GM23338 (cell line): ENCODE results near the gene COL4A6. TPM values are rescaled to one million over a fixed set of nuclear protein-coding genes. Genes with fewer than 3 reads are reported as not detected.

Experiments
- ATAC-seq: fragments of 200-7000 bp; cut with Tn5 transposase; 3 replicates; pipeline ENCODE4 v1.9.1; 2020
- DNase-seq: peaks from one replicate; pipeline ENCODE4 v3.0.0-alpha.2; 2015; ENCODE audit warnings: low spot score
- H2AFZ ChIP-seq: fragments of 200-600 bp; sonication (generic); 2 replicates; pipeline ENCODE4 v1.8.0; 2016; ENCODE audit warnings: antibody characterized with exemption, mild to moderate bottlenecking, moderate library complexity
- H3F3A ChIP-seq: fragments of 200-600 bp; sonication (generic); replicated peaks from 2 replicates; pipeline ENCODE4 v1.8.0; 2017; ENCODE audit warnings: antibody characterized with exemption, mixed run types, low read depth
- H3K27ac ChIP-seq: fragments of 200-600 bp; sonication (generic); 2 replicates; pipeline ENCODE4 v1.6.1; 2016; ENCODE audit warnings: low read depth
- H3K27me3 ChIP-seq: fragments of 200-600 bp; sonication (generic); 2 replicates; pipeline ENCODE4 v1.8.0; 2016; ENCODE audit warnings: mild to moderate bottlenecking, mixed run types, moderate library complexity; ENCODE audit not compliant: insufficient read depth
- H3K36me3 ChIP-seq: fragments of 200-600 bp; sonication (generic); 2 replicates; pipeline ENCODE4 v1.8.0; 2016; ENCODE audit warnings: mild to moderate bottlenecking; ENCODE audit not compliant: insufficient read depth
- H3K4me1 ChIP-seq: fragments of 200-600 bp; sonication (generic); 2 replicates; pipeline ENCODE4 v1.8.0; 2016; ENCODE audit warnings: mild to moderate bottlenecking, moderate library complexity; ENCODE audit not compliant: insufficient read depth
- H3K4me2 ChIP-seq: fragments of 200-600 bp; sonication (generic); 2 replicates; pipeline ENCODE4 v1.7.1; 2017; ENCODE audit warnings: mixed run types
- H3K4me3 ChIP-seq: fragments of 200-600 bp; sonication (generic); 2 replicates; pipeline ENCODE4 v1.6.1; 2016; ENCODE audit warnings: mixed run types
- H3K79me2 ChIP-seq: fragments of 200-600 bp; sonication (generic); replicated peaks from 2 replicates; pipeline ENCODE4 v1.8.0; 2017; ENCODE audit warnings: mild to moderate bottlenecking; ENCODE audit not compliant: insufficient read depth
- H3K9me2 ChIP-seq: fragments of 200-600 bp; sonication (generic); 2 replicates; pipeline ENCODE4 v1.8.0; 2017; ENCODE audit not compliant: insufficient read depth
- H4K20me1 ChIP-seq: fragments of 200-600 bp; sonication (generic); replicated peaks from 2 replicates; pipeline ENCODE4 v1.8.0; 2017; ENCODE audit warnings: mild to moderate bottlenecking; ENCODE audit not compliant: insufficient read depth
- H3K27ac Mint-ChIP-seq: 2 replicates; pipeline ENCODE4 v1.8.0; 2020; ENCODE audit warnings: inconsistent platforms, mild to moderate bottlenecking, moderate library complexity, mixed read lengths
- H3K27me3 Mint-ChIP-seq: 3 replicates; pipeline ENCODE4 v1.8.0; 2022; ENCODE audit warnings: low read depth, mild to moderate bottlenecking, moderate library complexity, mixed read lengths, inconsistent platforms; ENCODE audit not compliant: insufficient read depth, poor library complexity
- H3K36me3 Mint-ChIP-seq: 3 replicates; pipeline ENCODE4 v1.8.0; 2021; ENCODE audit warnings: low read depth, mild to moderate bottlenecking, inconsistent platforms, moderate library complexity, mixed read lengths
- H3K4me1 Mint-ChIP-seq: 3 replicates; pipeline ENCODE4 v1.8.0; 2020; ENCODE audit warnings: mild to moderate bottlenecking, inconsistent platforms, mixed read lengths
- H3K4me3 Mint-ChIP-seq: 3 replicates; pipeline ENCODE4 v1.8.0; 2021; ENCODE audit warnings: moderate library complexity, mild to moderate bottlenecking, inconsistent platforms, mixed read lengths
- H3K9me3 Mint-ChIP-seq: 3 replicates; pipeline ENCODE4 v1.8.0; 2020; ENCODE audit warnings: moderate library complexity, mild to moderate bottlenecking, inconsistent platforms, mixed read lengths
- CREB1 ChIP-seq: fragments of 250-450 bp; sonication (Bioruptor Pico); IDR thresholded peaks from 2 replicates; pipeline ENCODE4 v1.5.0; 2020; ENCODE audit warnings: low read depth, mild to moderate bottlenecking, moderate library complexity
- ETS1 ChIP-seq: IDR thresholded peaks from 2 replicates; pipeline ENCODE4 v1.6.1; 2016; ENCODE audit warnings: antibody characterized with exemption
- EZH2 ChIP-seq: fragments of 200-600 bp; sonication (generic); IDR thresholded peaks from one replicate; pipeline ENCODE4 v1.8.0; 2017; ENCODE audit warnings: antibody characterized with exemption, mild to moderate bottlenecking, low read depth; ENCODE audit not compliant: unreplicated experiment
- EZH2phosphoT487 ChIP-seq: fragments of 200-600 bp; sonication (generic); IDR thresholded peaks from one replicate; pipeline ENCODE4 v1.8.1; 2018; ENCODE audit warnings: antibody characterized with exemption; ENCODE audit not compliant: unreplicated experiment
- JUNB ChIP-seq: IDR thresholded peaks from one replicate; pipeline ENCODE4 v1.6.1; 2016; ENCODE audit warnings: antibody characterized with exemption; ENCODE audit not compliant: unreplicated experiment
- NANOG ChIP-seq: IDR thresholded peaks from 2 replicates; pipeline ENCODE4 v1.6.1; 2016; ENCODE audit warnings: antibody characterized with exemption, borderline replicate concordance
- POLR2AphosphoS5 ChIP-seq: IDR thresholded peaks from 2 replicates; pipeline ENCODE4 v1.6.1; 2016; ENCODE audit warnings: antibody characterized with exemption, low read depth
- REST ChIP-seq: IDR thresholded peaks from one replicate; pipeline ENCODE4 v1.6.1; 2018; ENCODE audit warnings: antibody characterized with exemption; ENCODE audit not compliant: unreplicated experiment
- STAT1 ChIP-seq: IDR thresholded peaks from one replicate; pipeline ENCODE4 v1.6.1; 2016; ENCODE audit warnings: antibody characterized with exemption; ENCODE audit not compliant: unreplicated experiment
- ZNF114 ChIP-seq: fragments of 250-450 bp; sonication (Bioruptor Pico); IDR thresholded peaks from 2 replicates; pipeline ENCODE4 v1.5.0; 2020; ENCODE audit warnings: mild to moderate bottlenecking, moderate library complexity
- polyA plus RNA-seq: library from polyadenylated mRNA; unstranded; fragments of >200 nt; fragmentation: Nextera tagmentation; extraction: Ambion mirVana; gene quantifications from 2 replicates; pipeline ENCODE4 v1.2.1, GENCODE V29; 2016
- total RNA-seq: library from RNA; depleted of rRNA; stranded (reverse); fragments of >200 nt; shearing (Covaris generic); gene quantifications from 2 replicates; pipeline ENCODE4 v1.2.3, GENCODE V29; 2014
- TF ChIP-seq, protein P1 (sequence below): fragments of 250-450 bp; sonication (Bioruptor Pico); IDR thresholded peaks from 2 replicates; pipeline ENCODE4 v1.5.0; 2020; ENCODE audit warnings: mild to moderate bottlenecking, moderate library complexity
- TF ChIP-seq, protein P2 (sequence below), 2 experiments: fragments of 200-600 bp in 1 of 2; sonication (generic) in 1 of 2; conservative IDR thresholded peaks; 2 replicates each; pipeline versions ENCODE4 v1.5.1 to v1.6.1; 2016 to 2017; ENCODE audit warnings: antibody characterized with exemption in 2 of 2, low read depth in 2 of 2, mild to moderate bottlenecking in 2 of 2, moderate library complexity in 1 of 2

Gene COL4A6
- total and polyA plus RNA-seq, 2 experiments from 2014 or later = 4.1 to 15.2 TPM

GRCh38 chrX:108261549-108262203 lies 176.5 kb downstream of the COL4A6 start:
- H3K4me2 ChIP-seq = no peak overlapping the region
- no peaks in the 10 kb centered on the region for H3K9me2 ChIP-seq
- H3K36me3 ChIP-seq = no peaks in the 10 kb centered on the region
- no peaks in the 10 kb centered on the region for H3K4me1 ChIP-seq
- DNase-seq (no peak), ATAC-seq (no peak)
- H3K27ac ChIP-seq = no peak overlapping the region
- TF ChIP-seq, protein P1, sequence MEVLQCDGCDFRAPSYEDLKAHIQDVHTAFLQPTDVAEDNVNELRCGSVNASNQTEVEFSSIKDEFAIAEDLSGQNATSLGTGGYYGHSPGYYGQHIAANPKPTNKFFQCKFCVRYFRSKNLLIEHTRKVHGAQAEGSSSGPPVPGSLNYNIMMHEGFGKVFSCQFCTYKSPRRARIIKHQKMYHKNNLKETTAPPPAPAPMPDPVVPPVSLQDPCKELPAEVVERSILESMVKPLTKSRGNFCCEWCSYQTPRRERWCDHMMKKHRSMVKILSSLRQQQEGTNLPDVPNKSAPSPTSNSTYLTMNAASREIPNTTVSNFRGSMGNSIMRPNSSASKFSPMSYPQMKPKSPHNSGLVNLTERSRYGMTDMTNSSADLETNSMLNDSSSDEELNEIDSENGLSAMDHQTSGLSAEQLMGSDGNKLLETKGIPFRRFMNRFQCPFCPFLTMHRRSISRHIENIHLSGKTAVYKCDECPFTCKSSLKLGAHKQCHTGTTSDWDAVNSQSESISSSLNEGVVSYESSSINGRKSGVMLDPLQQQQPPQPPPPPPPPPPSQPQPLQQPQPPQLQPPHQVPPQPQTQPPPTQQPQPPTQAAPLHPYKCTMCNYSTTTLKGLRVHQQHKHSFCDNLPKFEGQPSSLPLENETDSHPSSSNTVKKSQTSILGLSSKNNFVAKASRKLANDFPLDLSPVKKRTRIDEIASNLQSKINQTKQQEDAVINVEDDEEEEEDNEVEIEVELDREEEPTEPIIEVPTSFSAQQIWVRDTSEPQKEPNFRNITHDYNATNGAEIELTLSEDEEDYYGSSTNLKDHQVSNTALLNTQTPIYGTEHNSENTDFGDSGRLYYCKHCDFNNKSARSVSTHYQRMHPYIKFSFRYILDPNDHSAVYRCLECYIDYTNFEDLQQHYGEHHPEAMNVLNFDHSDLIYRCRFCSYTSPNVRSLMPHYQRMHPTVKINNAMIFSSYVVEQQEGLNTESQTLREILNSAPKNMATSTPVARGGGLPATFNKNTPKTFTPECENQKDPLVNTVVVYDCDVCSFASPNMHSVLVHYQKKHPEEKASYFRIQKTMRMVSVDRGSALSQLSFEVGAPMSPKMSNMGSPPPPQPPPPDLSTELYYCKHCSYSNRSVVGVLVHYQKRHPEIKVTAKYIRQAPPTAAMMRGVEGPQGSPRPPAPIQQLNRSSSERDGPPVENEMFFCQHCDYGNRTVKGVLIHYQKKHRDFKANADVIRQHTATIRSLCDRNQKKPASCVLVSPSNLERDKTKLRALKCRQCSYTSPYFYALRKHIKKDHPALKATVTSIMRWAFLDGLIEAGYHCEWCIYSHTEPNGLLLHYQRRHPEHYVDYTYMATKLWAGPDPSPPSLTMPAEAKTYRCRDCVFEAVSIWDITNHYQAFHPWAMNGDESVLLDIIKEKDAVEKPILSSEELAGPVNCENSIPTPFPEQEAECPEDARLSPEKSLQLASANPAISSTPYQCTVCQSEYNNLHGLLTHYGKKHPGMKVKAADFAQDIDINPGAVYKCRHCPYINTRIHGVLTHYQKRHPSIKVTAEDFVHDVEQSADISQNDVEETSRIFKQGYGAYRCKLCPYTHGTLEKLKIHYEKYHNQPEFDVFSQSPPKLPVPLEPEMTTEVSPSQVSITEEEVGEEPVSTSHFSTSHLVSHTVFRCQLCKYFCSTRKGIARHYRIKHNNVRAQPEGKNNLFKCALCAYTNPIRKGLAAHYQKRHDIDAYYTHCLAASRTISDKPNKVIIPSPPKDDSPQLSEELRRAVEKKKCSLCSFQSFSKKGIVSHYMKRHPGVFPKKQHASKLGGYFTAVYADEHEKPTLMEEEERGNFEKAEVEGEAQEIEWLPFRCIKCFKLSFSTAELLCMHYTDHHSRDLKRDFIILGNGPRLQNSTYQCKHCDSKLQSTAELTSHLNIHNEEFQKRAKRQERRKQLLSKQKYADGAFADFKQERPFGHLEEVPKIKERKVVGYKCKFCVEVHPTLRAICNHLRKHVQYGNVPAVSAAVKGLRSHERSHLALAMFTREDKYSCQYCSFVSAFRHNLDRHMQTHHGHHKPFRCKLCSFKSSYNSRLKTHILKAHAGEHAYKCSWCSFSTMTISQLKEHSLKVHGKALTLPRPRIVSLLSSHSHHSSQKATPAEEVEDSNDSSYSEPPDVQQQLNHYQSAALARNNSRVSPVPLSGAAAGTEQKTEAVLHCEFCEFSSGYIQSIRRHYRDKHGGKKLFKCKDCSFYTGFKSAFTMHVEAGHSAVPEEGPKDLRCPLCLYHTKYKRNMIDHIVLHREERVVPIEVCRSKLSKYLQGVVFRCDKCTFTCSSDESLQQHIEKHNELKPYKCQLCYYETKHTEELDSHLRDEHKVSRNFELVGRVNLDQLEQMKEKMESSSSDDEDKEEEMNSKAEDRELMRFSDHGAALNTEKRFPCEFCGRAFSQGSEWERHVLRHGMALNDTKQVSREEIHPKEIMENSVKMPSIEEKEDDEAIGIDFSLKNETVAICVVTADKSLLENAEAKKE (CRISPR knock-in tag) = no peak
- TF ChIP-seq ZNF114 (CRISPR knock-in tag) (no peak), ETS1 (no peak), REST (no peak), EZH2 (no peak), CREB1 (no peak), JUNB (no peak), POLR2AphosphoS5 (no peak), STAT1 (no peak), EZH2phosphoT487 (no peak), NANOG (no peak)
- TF ChIP-seq, protein P2, sequence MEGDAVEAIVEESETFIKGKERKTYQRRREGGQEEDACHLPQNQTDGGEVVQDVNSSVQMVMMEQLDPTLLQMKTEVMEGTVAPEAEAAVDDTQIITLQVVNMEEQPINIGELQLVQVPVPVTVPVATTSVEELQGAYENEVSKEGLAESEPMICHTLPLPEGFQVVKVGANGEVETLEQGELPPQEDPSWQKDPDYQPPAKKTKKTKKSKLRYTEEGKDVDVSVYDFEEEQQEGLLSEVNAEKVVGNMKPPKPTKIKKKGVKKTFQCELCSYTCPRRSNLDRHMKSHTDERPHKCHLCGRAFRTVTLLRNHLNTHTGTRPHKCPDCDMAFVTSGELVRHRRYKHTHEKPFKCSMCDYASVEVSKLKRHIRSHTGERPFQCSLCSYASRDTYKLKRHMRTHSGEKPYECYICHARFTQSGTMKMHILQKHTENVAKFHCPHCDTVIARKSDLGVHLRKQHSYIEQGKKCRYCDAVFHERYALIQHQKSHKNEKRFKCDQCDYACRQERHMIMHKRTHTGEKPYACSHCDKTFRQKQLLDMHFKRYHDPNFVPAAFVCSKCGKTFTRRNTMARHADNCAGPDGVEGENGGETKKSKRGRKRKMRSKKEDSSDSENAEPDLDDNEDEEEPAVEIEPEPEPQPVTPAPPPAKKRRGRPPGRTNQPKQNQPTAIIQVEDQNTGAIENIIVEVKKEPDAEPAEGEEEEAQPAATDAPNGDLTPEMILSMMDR (conservative IDR thresholded peaks at IDR 0.05; ENCODE audit: low read depth in 2 of 2) = no peak
- H3K79me2 ChIP-seq = no peaks in the 10 kb centered on the region
- H4K20me1 ChIP-seq = no peaks in the 10 kb centered on the region
- H3K4me3 Mint-ChIP-seq = no peak overlapping the region
- no peak overlapping the region for H3K4me3 ChIP-seq
- no peaks in the 10 kb centered on the region for H3K27me3 ChIP-seq
- H3K4me1 Mint-ChIP-seq = no peaks in the 10 kb centered on the region
- no peaks in the 10 kb centered on the region; the same call in 2 of the 3 replicates for H3K9me3 Mint-ChIP-seq
- H3K36me3 Mint-ChIP-seq = no peaks in the 10 kb centered on the region; the same call in 2 of the 3 replicates
- no peak overlapping the region for H2AFZ ChIP-seq
- H3K27ac Mint-ChIP-seq = no peak overlapping the region
- H3K27me3 Mint-ChIP-seq = no peaks in the 10 kb centered on the region
- H3F3A ChIP-seq = no peaks in the 10 kb centered on the region
